Upper lobe of left lung (tissue), 6 donors: ENCODE data around the gene CRY1. TPM values are rescaled to one million over a fixed set of nuclear protein-coding genes. Genes with fewer than 3 reads are reported as not detected.

Source experiments
- ATAC-seq, 2 donors: fragments of 200-7000 bp; cut with Tn5 transposase; one replicate each; pipeline ENCODE4 v1.9.1; 2022; ENCODE audit warnings: mild to moderate bottlenecking in 2 of 2, moderate library complexity in 2 of 2; ENCODE audit not compliant: low FRiP score in 2 of 2
- DNase-seq, 2 donors: peaks; one replicate each; pipeline ENCODE4 v3.0.0-alpha.2; 2019 to 2020
- H3K27ac ChIP-seq, 4 donors: fragments of 200-600 bp; sonication (generic); one replicate each; pipeline ENCODE4 v1.5.1; 2016 to 2019
- H3K27me3 ChIP-seq, 4 donors: fragments of 200-600 bp; sonication (generic); one replicate each; pipeline ENCODE4 v1.5.1; 2017 to 2019
- H3K36me3 ChIP-seq, 4 donors: fragments of 200-600 bp; sonication (generic); one replicate each; pipeline ENCODE4 v1.5.1; 2016 to 2019
- H3K4me1 ChIP-seq, 4 donors: fragments of 200-600 bp; sonication (generic); one replicate each; pipeline ENCODE4 v1.5.1; 2018 to 2019
- H3K4me3 ChIP-seq, 4 donors: fragments of 200-600 bp; sonication (generic); one replicate each; pipeline ENCODE4 v1.5.1; 2017 to 2019; ENCODE audit warnings: mild to moderate bottlenecking in 2 of 4, moderate library complexity in 1 of 4
- H3K9me3 ChIP-seq, 4 donors: fragments of 200-600 bp; sonication (generic); one replicate each; pipeline ENCODE4 v1.5.1; 2018 to 2019
- CTCF ChIP-seq, 6 experiments: fragments of 450-650 bp in 4 of 6; fragments of 200-600 bp in 2 of 6; sonication (generic) in 2 of 6; IDR thresholded peaks; one replicate each; pipeline ENCODE4 v1.5.1; 2016 to 2019; ENCODE audit warnings: antibody characterized with exemption in 6 of 6
- EP300 ChIP-seq, 4 donors: sonication (generic); formaldehyde crosslinking; IDR thresholded peaks; one replicate each; pipeline ENCODE4 v1.5.1; 2017; ENCODE audit warnings: antibody characterized with exemption in 4 of 4, control low read depth in 2 of 4
- POLR2A ChIP-seq, 4 donors: fragments of 450-650 bp; IDR thresholded peaks; one replicate each; pipeline ENCODE4 v1.5.1; 2016 to 2017; ENCODE audit warnings: antibody characterized with exemption in 4 of 4, mild to moderate bottlenecking in 2 of 4
- POLR2AphosphoS5 ChIP-seq, 2 donors: sonication (generic); formaldehyde crosslinking; IDR thresholded peaks; one replicate each; pipeline ENCODE4 v1.5.1; 2017; ENCODE audit warnings: antibody characterized with exemption in 2 of 2
- WGBS, 2 donors: methylation state at CpG; one replicate each; pipeline ENCODE4 v1.1.5; 2017 to 2018; 5-methylcytosine and 5-hydroxymethylcytosine counted together
- total RNA-seq, 6 donors: library from RNA; depleted of rRNA in 4 of 6; stranded (reverse); fragments of >200 nt in 4 of 6; gene quantifications; one replicate each; pipeline versions ENCODE4 v1.1.0 to v1.2.1, GENCODE V29; 2016 to 2021
- donor health status: DM: no; HTN: no; CAD: no; lungs with moderate emphysema.
- donor health status: DM: no; HTN: yes; CAD: no; lungs with severe emphysema.

CRY1 gene
- total RNA-seq, 6 donors from 2014 or later = 16.6 to 56.6 (median 42.0) TPM

GRCh38 chr12:106985479-106985878, 107.9 kb downstream of the CRY1 start:
- Histone ChIP-seq H3K27ac (no peak overlapping the region), H3K27me3 (no peaks in the 10 kb centered on the region), H3K4me3 (peak overlapping the region in 1 of 4 donors; percentile 77), H3K4me1 (peaks cover 16 to 22% (median 18%) of the 10 kb centered on the region in 4 donors), H3K9me3 (no peaks in the 10 kb centered on the region), H3K36me3 (no peaks in the 10 kb centered on the region)
- no peak for TF ChIP-seq POLR2AphosphoS5 (IDR thresholded peaks at IDR 0.05)
- TF ChIP-seq EP300 (IDR thresholded peaks at IDR 0.05) = no peak
- no peak for TF ChIP-seq POLR2A (IDR thresholded peaks at IDR 0.05)
- no peak for TF ChIP-seq CTCF (IDR thresholded peaks at IDR 0.05)
- WGBS, 2 donors = 90 to 92% methylated on average over 5 of the region's 5 CpGs
- ATAC-seq (no peak), DNase-seq (no peak)

- no peak for DNase-seq
- Histone ChIP-seq H3K36me3 (peaks cover 0 to 1% (median 0%) of the 10 kb centered on the region in 4 donors), H3K27me3 (no peaks in the 10 kb centered on the region), H3K4me3 (no peak overlapping the region), H3K9me3 (no peaks in the 10 kb centered on the region), H3K27ac (no peak overlapping the region), H3K4me1 (peaks cover 16 to 22% (median 18%) of the 10 kb centered on the region in 4 donors)
- 91 to 93% methylated on average over 6 of the region's 6 CpGs for WGBS, 2 donors
- ATAC-seq = no peak
- TF ChIP-seq CTCF (IDR thresholded peaks at IDR 0.05) (no peak), POLR2A (IDR thresholded peaks at IDR 0.05) (no peak), EP300 (IDR thresholded peaks at IDR 0.05) (no peak), POLR2AphosphoS5 (IDR thresholded peaks at IDR 0.05) (no peak)
Measured at GRCh38 chr12:106984588-106985137, 108.7 kb downstream of the CRY1 start.

- H3K36me3 ChIP-seq = peaks cover 0 to 4% (median 0%) of the 10 kb centered on the region in 4 donors
- H3K27ac ChIP-seq = no peak overlapping the region
- H3K27me3 ChIP-seq = no peaks in the 10 kb centered on the region
- H3K4me1 ChIP-seq = peaks cover 14 to 20% (median 18%) of the 10 kb centered on the region in 4 donors
- ATAC-seq (no peak), DNase-seq (no peak)
- 75 to 77% methylated on average over 1 of the region's 1 CpG for WGBS, 2 donors
- H3K4me3 ChIP-seq = no peak overlapping the region
- H3K9me3 ChIP-seq = no peaks in the 10 kb centered on the region
- TF ChIP-seq POLR2A (IDR thresholded peaks at IDR 0.05) (no peak), EP300 (IDR thresholded peaks at IDR 0.05) (no peak), CTCF (IDR thresholded peaks at IDR 0.05) (no peak), POLR2AphosphoS5 (IDR thresholded peaks at IDR 0.05) (no peak)
Measured at GRCh38 chr12:106982229-106982628, 111.1 kb downstream of the CRY1 start.

- peaks cover 0 to 4% (median 0%) of the 10 kb centered on the region in 4 donors for H3K36me3 ChIP-seq
- whole genome bisulfite sequencing, 2 donors = 77 to 90% methylated on average over 3 of the region's 3 CpGs
- H3K9me3 ChIP-seq = no peaks in the 10 kb centered on the region
- ATAC-seq (no peak), DNase-seq (no peak)
- H3K4me1 ChIP-seq = peaks cover 14 to 19% (median 17%) of the 10 kb centered on the region in 4 donors
- H3K27me3 ChIP-seq = no peaks in the 10 kb centered on the region
- no peak overlapping the region for H3K27ac ChIP-seq
- H3K4me3 ChIP-seq = no peak overlapping the region
- TF ChIP-seq CTCF (IDR thresholded peaks at IDR 0.05) (no peak), EP300 (IDR thresholded peaks at IDR 0.05) (no peak), POLR2A (IDR thresholded peaks at IDR 0.05) (no peak), POLR2AphosphoS5 (IDR thresholded peaks at IDR 0.05) (no peak)
Measured at GRCh38 chr12:106981788-106982187, 111.6 kb downstream of the CRY1 start.

GRCh38 chr12:106980944-106981343, 112.4 kb downstream of the CRY1 start:
- whole genome bisulfite sequencing, 2 donors = 68 to 88% methylated on average over 7 of the region's 7 CpGs
- H3K27ac ChIP-seq = no peak overlapping the region
- H3K4me3 ChIP-seq = no peak overlapping the region
- peaks cover 0 to 4% (median 0%) of the 10 kb centered on the region in 4 donors for H3K36me3 ChIP-seq
- no peak for ATAC-seq
- TF ChIP-seq POLR2A (IDR thresholded peaks at IDR 0.05) (no peak), POLR2AphosphoS5 (IDR thresholded peaks at IDR 0.05) (no peak), CTCF (IDR thresholded peaks at IDR 0.05) (no peak), EP300 (IDR thresholded peaks at IDR 0.05) (no peak)
- H3K4me1 ChIP-seq = peaks cover 11 to 18% (median 15%) of the 10 kb centered on the region in 4 donors
- H3K27me3 ChIP-seq = no peaks in the 10 kb centered on the region
- DNase-seq = peak in 1 of 2 donors; percentile 32
- no peaks in the 10 kb centered on the region for H3K9me3 ChIP-seq
